Measurements from ENCODE around the gene RASA2. TPM values are rescaled to one million over a fixed set of nuclear protein-coding genes. Genes with fewer than 3 reads are reported as not detected.

RASA2 gene
- total RNA-seq, 1 donor from 2014 or later, result 4.3 TPM

GRCh38 chr3:141537856-141538255 is 51.0 kb downstream of the RASA2 start:
- Histone ChIP-seq H3K36me3 (peaks cover 17% of the 10 kb centered on the region), H3K4me3 (no peak overlapping the region), H3K4me1 (no peaks in the 10 kb centered on the region), H3K27ac (replicated peaks) (no peak overlapping the region), H3K9me3 (replicated peaks) (peaks cover 4% of the 10 kb centered on the region), H3K27me3 (ENCODE audit: low read depth) (no peaks in the 10 kb centered on the region)
- TF ChIP-seq CTCF (IDR thresholded peaks at IDR 0.05; ENCODE audit: borderline replicate concordance), result no peak
- intact Hi-C loops (cut with micrococcal nuclease), result no loop called here
- no peak for DNase-seq

- H3K27me3 ChIP-seq (ENCODE audit: low read depth), result no peaks in the 10 kb centered on the region
- H3K36me3 ChIP-seq, result peaks cover 25% of the 10 kb centered on the region
- DNase-seq, result no peak
- TF ChIP-seq CTCF (IDR thresholded peaks at IDR 0.05; ENCODE audit: borderline replicate concordance), result no peak
- peaks cover 13% of the 10 kb centered on the region for H3K9me3 ChIP-seq (replicated peaks)
- intact Hi-C loops (cut with micrococcal nuclease), result no loop called here
- H3K4me1 ChIP-seq, result no peaks in the 10 kb centered on the region
- no peak overlapping the region for H3K4me3 ChIP-seq
- no peak overlapping the region for H3K27ac ChIP-seq (replicated peaks)
Observed at GRCh38 chr3:141538568-141539240, 51.9 kb downstream of the RASA2 start.

- no peak for DNase-seq
- TF ChIP-seq CTCF (IDR thresholded peaks at IDR 0.05; ENCODE audit: borderline replicate concordance), result no peak
- Histone ChIP-seq H3K27me3 (ENCODE audit: low read depth) (no peaks in the 10 kb centered on the region), H3K4me3 (no peak overlapping the region), H3K36me3 (peaks cover 33% of the 10 kb centered on the region), H3K9me3 (replicated peaks) (peaks cover 17% of the 10 kb centered on the region), H3K27ac (replicated peaks) (no peak overlapping the region), H3K4me1 (no peaks in the 10 kb centered on the region)
- intact Hi-C loops (cut with micrococcal nuclease), result no loop called here
Observed at GRCh38 chr3:141539431-141540187, 52.8 kb downstream of the RASA2 start.

- TF ChIP-seq CTCF (IDR thresholded peaks at IDR 0.05; ENCODE audit: borderline replicate concordance), result no peak
- Histone ChIP-seq H3K4me1 (no peaks in the 10 kb centered on the region), H3K27me3 (ENCODE audit: low read depth) (no peaks in the 10 kb centered on the region), H3K36me3 (peaks cover 30% of the 10 kb centered on the region), H3K27ac (replicated peaks) (no peak overlapping the region), H3K4me3 (no peak overlapping the region), H3K9me3 (replicated peaks) (peaks cover 17% of the 10 kb centered on the region)
- intact Hi-C loops (cut with micrococcal nuclease), result no loop called here
- DNase-seq, result no peak
Observed at GRCh38 chr3:141540531-141540930, 53.7 kb downstream of the RASA2 start.

GRCh38 chr3:141542202-141542969 is 55.6 kb downstream of the RASA2 start:
- no peak for DNase-seq
- H3K4me3 ChIP-seq, result no peak overlapping the region
- peaks cover 31% of the 10 kb centered on the region for H3K36me3 ChIP-seq
- TF ChIP-seq CTCF (IDR thresholded peaks at IDR 0.05; ENCODE audit: borderline replicate concordance), result no peak
- intact Hi-C loops (cut with micrococcal nuclease), result no loop called here
- no peak overlapping the region for H3K27ac ChIP-seq (replicated peaks)
- no peaks in the 10 kb centered on the region for H3K27me3 ChIP-seq (ENCODE audit: low read depth)
- H3K9me3 ChIP-seq (replicated peaks), result peaks cover 27% of the 10 kb centered on the region
- H3K4me1 ChIP-seq, result no peaks in the 10 kb centered on the region
